Neuronal stem cell (in vitro differentiated cells): Measurements from ENCODE around the gene OR6S1.
"Not testable (repeated sequence)": the region's sequence is repeated elsewhere in the genome, so short reads cannot be mapped to it uniquely, and the experiment has no call there.

Source experiments
- DNase-seq: peaks from one replicate; pipeline ENCODE4 v3.0.0-alpha.2; 2013; ENCODE audit warnings: low spot score
- H2AFZ ChIP-seq: one replicate; pipeline ENCODE4 v1.6.1; 2013; ENCODE audit warnings: mild to moderate bottlenecking, low read length, inconsistent platforms
- H2AK5ac ChIP-seq: 2 replicates; pipeline ENCODE4 v1.6.1; 2013; ENCODE audit warnings: low read depth, mild to moderate bottlenecking, inconsistent platforms, low read length, moderate library complexity, mixed read lengths
- H2BK120ac ChIP-seq: 2 replicates; pipeline ENCODE4 v1.6.1; 2013; ENCODE audit warnings: low read depth, mild to moderate bottlenecking, inconsistent platforms, low read length, moderate library complexity, mixed read lengths
- H2BK12ac ChIP-seq: one replicate; pipeline ENCODE4 v1.6.1; 2013; ENCODE audit warnings: low read length, inconsistent platforms
- H2BK15ac ChIP-seq: 2 replicates; pipeline ENCODE4 v1.6.1; 2013; ENCODE audit warnings: mild to moderate bottlenecking, low read length, inconsistent platforms, mixed read lengths
- H2BK5ac ChIP-seq: one replicate; pipeline ENCODE4 v1.6.1; 2013; ENCODE audit warnings: inconsistent platforms, mild to moderate bottlenecking, low read length, moderate library complexity
- H3K14ac ChIP-seq: one replicate; pipeline ENCODE4 v1.6.1; 2013; ENCODE audit warnings: low read length, inconsistent platforms
- H3K18ac ChIP-seq: 2 replicates; pipeline ENCODE4 v1.6.1; 2013; ENCODE audit warnings: low read length, inconsistent platforms
- H3K23ac ChIP-seq: 2 replicates; pipeline ENCODE4 v1.6.1; 2013; ENCODE audit warnings: low read depth, mild to moderate bottlenecking, mixed read lengths, low read length, inconsistent platforms; ENCODE audit not compliant: poor library complexity
- H3K27ac ChIP-seq: replicated peaks from 3 replicates; pipeline ENCODE4 v1.5.1; 2013; ENCODE audit warnings: low read length, inconsistent platforms
- H3K27me3 ChIP-seq, 3 experiments: 2 replicates each; pipeline ENCODE4 v1.6.1; 2013; ENCODE audit warnings: low read length in 3 of 3, mild to moderate bottlenecking in 2 of 3, inconsistent platforms in 1 of 3, low read depth in 1 of 3, mixed read lengths in 1 of 3, moderate library complexity in 1 of 3; ENCODE audit not compliant: control insufficient read depth in 3 of 3, insufficient read depth in 3 of 3
- H3K36me3 ChIP-seq, 2 donors: replicated peaks in 1 of 2; 2 replicates each; pipeline ENCODE4 v1.6.1; 2013; ENCODE audit warnings: low read length in 2 of 2; ENCODE audit not compliant: control insufficient read depth in 2 of 2, insufficient read depth in 2 of 2
- H3K4ac ChIP-seq: 2 replicates; pipeline ENCODE4 v1.6.1; 2013; ENCODE audit warnings: inconsistent platforms, mild to moderate bottlenecking, low read length, moderate library complexity
- H3K4me1 ChIP-seq, 2 donors: 1 replicate in 1 of 2; 2 replicates in 1 of 2; pipeline ENCODE4 v1.6.1; 2013; ENCODE audit warnings: low read length in 2 of 2, low read depth in 1 of 2; ENCODE audit not compliant: control insufficient read depth in 2 of 2, insufficient read depth in 1 of 2
- H3K4me2 ChIP-seq: one replicate; pipeline ENCODE4 v1.6.1; 2013; ENCODE audit warnings: mild to moderate bottlenecking, low read length, inconsistent platforms; ENCODE audit not compliant: insufficient read depth, poor library complexity, severe bottlenecking
- H3K4me3 ChIP-seq, 2 donors: 2 replicates each; pipeline ENCODE4 v1.5.1; 2013; ENCODE audit warnings: low read length in 2 of 2, mild to moderate bottlenecking in 2 of 2, inconsistent platforms in 1 of 2, moderate library complexity in 1 of 2
- H3K79me1 ChIP-seq: one replicate; pipeline ENCODE4 v1.6.1; 2013; ENCODE audit warnings: low read depth, mild to moderate bottlenecking, inconsistent platforms, low read length, moderate library complexity
- H3K9ac ChIP-seq: one replicate; pipeline ENCODE4 v1.6.1; 2013; ENCODE audit warnings: mild to moderate bottlenecking, low read depth, low read length, inconsistent platforms; ENCODE audit not compliant: poor library complexity
- H3K9me3 ChIP-seq, 2 donors: replicated peaks in 1 of 2; 2 replicates each; pipeline versions ENCODE3 to v1.6.1; 2013; ENCODE audit warnings: low read length in 2 of 2, mild to moderate bottlenecking in 2 of 2, inconsistent platforms in 1 of 2, low read depth in 1 of 2, mixed read lengths in 1 of 2, moderate library complexity in 1 of 2; ENCODE audit not compliant: control insufficient read depth in 2 of 2, insufficient read depth in 1 of 2
- H4K8ac ChIP-seq: one replicate; pipeline ENCODE4 v1.6.1; 2013; ENCODE audit warnings: low read depth, mild to moderate bottlenecking, inconsistent platforms, low read length, moderate library complexity
- H4K91ac ChIP-seq: one replicate; pipeline ENCODE4 v1.6.1; 2013; ENCODE audit warnings: low read length, low read depth, mild to moderate bottlenecking, inconsistent platforms; ENCODE audit not compliant: poor library complexity
- WGBS, 2 donors: extraction: QIAGEN DNeasy Blood & Tissue Kit; methylation state at CpG; one replicate each; pipeline ENCODE4 v1.1.7; 2013; ENCODE audit warnings: missing lambda C conversion rate in 2 of 2, mixed read lengths in 1 of 2; ENCODE audit not compliant: insufficient read length in 2 of 2, insufficient replicate concordance in 1 of 2; ENCODE audit errors: extremely low coverage in 2 of 2; 5-methylcytosine and 5-hydroxymethylcytosine counted together

Gene OR6S1

GRCh38 chr14:20597108-20597507 is 44.4 kb downstream of the OR6S1 start:
- H2AFZ ChIP-seq, result no peak overlapping the region

GRCh38 chr14:20595726-20596125 is 45.8 kb downstream of the OR6S1 start:
- H3K9ac ChIP-seq, H3K27me3 ChIP-seq, H3K27ac ChIP-seq, H4K91ac ChIP-seq, DNase-seq, H3K4me1 ChIP-seq, H3K79me1 ChIP-seq, H2BK12ac ChIP-seq, H3K14ac ChIP-seq, H3K4ac ChIP-seq, H2AFZ ChIP-seq, H3K4me3 ChIP-seq, H3K4me2 ChIP-seq, H2BK120ac ChIP-seq, H3K9me3 ChIP-seq, H3K36me3 ChIP-seq, H3K18ac ChIP-seq, H2BK5ac ChIP-seq, H3K23ac ChIP-seq, H2AK5ac ChIP-seq, H4K8ac ChIP-seq, H2BK15ac ChIP-seq: not testable (repeated sequence)
- no CpG with 5 or more reads among the region's 3 CpGs for WGBS, 2 donors

More at GRCh38 chr14:20597108-20597507, 44.4 kb downstream of the OR6S1 start:
- Histone ChIP-seq H2BK12ac (no peak overlapping the region), H2BK15ac (no peak overlapping the region), H3K18ac (no peak overlapping the region), H3K9me3 (no peaks in the 10 kb centered on the region), H3K79me1 (no peaks in the 10 kb centered on the region), H3K4me2 (no peak overlapping the region), H3K14ac (no peak overlapping the region), H2BK5ac (no peak overlapping the region), H2BK120ac (no peak overlapping the region), H2AK5ac (no peak overlapping the region), H3K4ac (no peak overlapping the region), H4K91ac (no peak overlapping the region), H3K4me3 (no peak overlapping the region), H3K36me3 (no peaks in the 10 kb centered on the region), H3K4me1 (no peaks in the 10 kb centered on the region), H3K23ac (no peak overlapping the region), H4K8ac (no peak overlapping the region), H3K9ac (no peak overlapping the region), H3K27ac (no peak overlapping the region), H3K27me3 (no peaks in the 10 kb centered on the region)
- no CpG with 5 or more reads among the region's 1 CpG for WGBS, 2 donors
- DNase-seq, result no peak

- H2AK5ac ChIP-seq, result no peak overlapping the region
- H3K4me1 ChIP-seq, result peaks cover 0 to under 1% of the 10 kb centered on the region in 2 donors
- H3K79me1 ChIP-seq, result no peaks in the 10 kb centered on the region
- no peak for DNase-seq
- no peak overlapping the region for H3K9ac ChIP-seq
- no peak overlapping the region for H4K91ac ChIP-seq
- H3K9me3 ChIP-seq, result no peaks in the 10 kb centered on the region
- H3K27ac ChIP-seq, result no peak overlapping the region
- H2BK15ac ChIP-seq, result no peak overlapping the region
- no peak overlapping the region for H3K18ac ChIP-seq
- no peak overlapping the region for H3K23ac ChIP-seq
- no peaks in the 10 kb centered on the region for H3K36me3 ChIP-seq
- no peak overlapping the region for H3K4me2 ChIP-seq
- peaks cover 0 to 15% (median 0%) of the 10 kb centered on the region in 3 experiments for H3K27me3 ChIP-seq
- H2BK120ac ChIP-seq, result no peak overlapping the region
- no peak overlapping the region for H2BK12ac ChIP-seq
- H3K4ac ChIP-seq, result no peak overlapping the region
- H4K8ac ChIP-seq, result no peak overlapping the region
- H3K14ac ChIP-seq, result no peak overlapping the region
- WGBS, 2 donors, result no CpG with 5 or more reads among the region's 1 CpG
- no peak overlapping the region for H2BK5ac ChIP-seq
- H3K4me3 ChIP-seq, result no peak overlapping the region
- no peak overlapping the region for H2AFZ ChIP-seq
These were observed 48.9 kb downstream of the OR6S1 start for GRCh38 chr14:20592574-20592973.

- Histone ChIP-seq H3K9me3 (no peaks in the 10 kb centered on the region), H3K27ac (no peak within 1 kb of the TSS), H3K18ac (no peak within 1 kb of the TSS), H2AFZ (no peak within 1 kb of the TSS), H3K4me3 (no peak within 1 kb of the TSS), H3K9ac (no peak within 1 kb of the TSS), H3K4me1 (peaks cover 0 to 1% of the 10 kb centered on the region in 2 donors), H2BK5ac (no peak within 1 kb of the TSS), H3K36me3 (no peaks in the 10 kb centered on the region), H2AK5ac (no peak within 1 kb of the TSS), H3K27me3 (peaks cover 0 to 15% (median 0%) of the 10 kb centered on the region in 3 experiments), H3K4me2 (no peak within 1 kb of the TSS), H3K79me1 (no peaks in the 10 kb centered on the region), H2BK15ac (no peak within 1 kb of the TSS), H3K23ac (no peak within 1 kb of the TSS), H3K4ac (no peak within 1 kb of the TSS), H2BK12ac (no peak within 1 kb of the TSS), H4K91ac (no peak within 1 kb of the TSS), H2BK120ac (no peak within 1 kb of the TSS), H3K14ac (no peak within 1 kb of the TSS), H4K8ac (no peak within 1 kb of the TSS)
- WGBS, 2 donors, result no CpG with 5 or more reads among the region's 4 CpGs
- DNase-seq, result no peak
These were observed 50.3 kb downstream of the OR6S1 start, which contains the start of gene RNASE12 for GRCh38 chr14:20591235-20591634. TSS of gene RNASE12 (minus strand) at chr14:20591376. CDS start at chr14:20590723, 653 bp downstream.
